ENCODE results near the gene ASB6. TPM values are rescaled to one million over a fixed set of nuclear protein-coding genes. Genes with fewer than 3 reads are reported as not detected.
A peak's percentile ranks its signal among the peaks of the same experiment; 100 is the strongest.
"Not testable (repeated sequence)": the region's sequence is repeated elsewhere in the genome, so short reads cannot be mapped to it uniquely, and the experiment has no call there.

ASB6 gene
- total RNA-seq, 1 donor from 2014 or later = 4.2 TPM

- Histone ChIP-seq H3K27me3 (ENCODE audit: control insufficient read depth in 3 of 3, insufficient read depth in 3 of 3, low read length in 3 of 3) (peaks cover 15 to 33% (median 23%) of the 10 kb centered on the region in 3 donors), H3K27ac (ENCODE audit: low read depth, low read length) (no peak overlapping the region), H3K9ac (ENCODE audit: low read depth in 1 of 3, low read length in 3 of 3) (no peak overlapping the region), H3K36me3 (ENCODE audit: control insufficient read depth in 3 of 3, insufficient read depth in 3 of 3, low read length in 3 of 3) (no peaks in the 10 kb centered on the region), H3K4me3 (ENCODE audit: low read length in 3 of 3) (no peak overlapping the region), H3K4me1 (ENCODE audit: control insufficient read depth in 3 of 3, insufficient read depth in 3 of 3, low read length in 3 of 3) (no peaks in the 10 kb centered on the region), H3K9me3 (ENCODE audit: control insufficient read depth in 3 of 3, low read length in 3 of 3) (no peaks in the 10 kb centered on the region)
These were observed 28.0 kb upstream of the ASB6 start for GRCh38 chr9:129669946-129670345.

GRCh38 chr9:129669141-129669718, 27.3 kb upstream of the ASB6 start:
- Histone ChIP-seq H3K27me3 (ENCODE audit: control insufficient read depth in 3 of 3, insufficient read depth in 3 of 3, low read length in 3 of 3) (peaks cover 18 to 30% (median 26%) of the 10 kb centered on the region in 3 donors), H3K9ac (ENCODE audit: low read depth in 1 of 3, low read length in 3 of 3) (no peak overlapping the region), H3K4me3 (ENCODE audit: low read length in 3 of 3) (no peak overlapping the region)

DNA sequence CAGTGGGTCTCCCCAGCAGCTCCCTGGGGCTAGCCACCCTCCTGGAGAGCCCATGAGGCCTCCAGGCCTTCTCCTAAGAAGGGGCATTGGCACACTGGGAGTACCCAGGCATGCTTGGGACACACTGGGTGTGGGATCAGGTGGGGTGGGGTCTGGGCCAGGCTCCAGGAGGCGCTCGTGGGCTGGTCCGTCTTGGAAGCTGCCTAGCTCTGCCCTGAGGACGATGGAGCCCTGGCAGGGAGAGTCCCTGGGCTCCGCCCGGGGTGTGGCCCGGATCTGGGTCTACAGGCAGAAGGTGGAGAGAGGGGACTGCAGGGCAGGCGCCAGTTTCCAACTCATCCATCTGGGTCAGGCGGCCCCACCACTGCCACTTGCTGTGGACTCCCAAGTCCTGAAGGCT, 25.9 kb upstream of the ASB6 start:
- no peak overlapping the region for H3K9ac ChIP-seq (ENCODE audit: low read depth in 1 of 3, low read length in 3 of 3)
- no peaks in the 10 kb centered on the region for H3K4me1 ChIP-seq (ENCODE audit: control insufficient read depth in 3 of 3, insufficient read depth in 3 of 3, low read length in 3 of 3)
- no peaks in the 10 kb centered on the region for H3K9me3 ChIP-seq (ENCODE audit: control insufficient read depth in 3 of 3, low read length in 3 of 3)
- no peak overlapping the region for H3K4me3 ChIP-seq (ENCODE audit: low read length in 3 of 3)
- peaks cover 18 to 30% (median 26%) of the 10 kb centered on the region in 3 donors for H3K27me3 ChIP-seq (ENCODE audit: control insufficient read depth in 3 of 3, insufficient read depth in 3 of 3, low read length in 3 of 3)
- H3K27ac ChIP-seq (ENCODE audit: low read depth, low read length) = no peak overlapping the region
- no peaks in the 10 kb centered on the region for H3K36me3 ChIP-seq (ENCODE audit: control insufficient read depth in 3 of 3, insufficient read depth in 3 of 3, low read length in 3 of 3)

More at GRCh38 chr9:129669141-129669718, 27.3 kb upstream of the ASB6 start:
- Histone ChIP-seq H3K27ac (ENCODE audit: low read depth, low read length) (no peak overlapping the region), H3K4me1 (ENCODE audit: control insufficient read depth in 3 of 3, insufficient read depth in 3 of 3, low read length in 3 of 3) (no peaks in the 10 kb centered on the region), H3K36me3 (ENCODE audit: control insufficient read depth in 3 of 3, insufficient read depth in 3 of 3, low read length in 3 of 3) (no peaks in the 10 kb centered on the region), H3K9me3 (ENCODE audit: control insufficient read depth in 3 of 3, low read length in 3 of 3) (no peaks in the 10 kb centered on the region)

- Histone ChIP-seq H3K36me3 (ENCODE audit: control insufficient read depth in 3 of 3, insufficient read depth in 3 of 3, low read length in 3 of 3) (no peaks in the 10 kb centered on the region), H3K4me3 (ENCODE audit: low read length in 3 of 3) (no peak overlapping the region), H3K9me3 (ENCODE audit: control insufficient read depth in 3 of 3, low read length in 3 of 3) (no peaks in the 10 kb centered on the region), H3K9ac (ENCODE audit: low read depth in 1 of 3, low read length in 3 of 3) (no peak overlapping the region), H3K27ac (ENCODE audit: low read depth, low read length) (no peak overlapping the region), H3K27me3 (ENCODE audit: control insufficient read depth in 3 of 3, insufficient read depth in 3 of 3, low read length in 3 of 3) (peaks cover 18 to 30% (median 26%) of the 10 kb centered on the region in 3 donors), H3K4me1 (ENCODE audit: control insufficient read depth in 3 of 3, insufficient read depth in 3 of 3, low read length in 3 of 3) (no peaks in the 10 kb centered on the region)
These were observed 25.4 kb upstream of the ASB6 start for GRCh38 chr9:129667378-129667777.

GRCh38 chr9:129666575-129666974, 24.6 kb upstream of the ASB6 start:
- no peak overlapping the region for H3K27ac ChIP-seq (ENCODE audit: low read depth, low read length)
- H3K9me3 ChIP-seq (ENCODE audit: control insufficient read depth in 3 of 3, low read length in 3 of 3) = no peaks in the 10 kb centered on the region
- peak overlapping the region in 1 of 3 donors; percentile 32 for H3K9ac ChIP-seq (ENCODE audit: low read depth in 1 of 3, low read length in 3 of 3)
- H3K4me3 ChIP-seq (ENCODE audit: low read length in 3 of 3) = no peak overlapping the region
- H3K4me1 ChIP-seq (ENCODE audit: control insufficient read depth in 3 of 3, insufficient read depth in 3 of 3, low read length in 3 of 3) = no peaks in the 10 kb centered on the region
- peaks cover 18 to 30% (median 26%) of the 10 kb centered on the region in 3 donors for H3K27me3 ChIP-seq (ENCODE audit: control insufficient read depth in 3 of 3, insufficient read depth in 3 of 3, low read length in 3 of 3)
- no peaks in the 10 kb centered on the region for H3K36me3 ChIP-seq (ENCODE audit: control insufficient read depth in 3 of 3, insufficient read depth in 3 of 3, low read length in 3 of 3)

GRCh38 chr9:129665814-129666520, 24.0 kb upstream of the ASB6 start:
- Histone ChIP-seq H3K4me1 (ENCODE audit: control insufficient read depth in 3 of 3, insufficient read depth in 3 of 3, low read length in 3 of 3) (no peaks in the 10 kb centered on the region), H3K4me3 (ENCODE audit: low read length in 3 of 3) (peak overlapping the region in 1 of 3 donors; percentile 23), H3K36me3 (ENCODE audit: control insufficient read depth in 3 of 3, insufficient read depth in 3 of 3, low read length in 3 of 3) (no peaks in the 10 kb centered on the region), H3K27me3 (ENCODE audit: control insufficient read depth in 3 of 3, insufficient read depth in 3 of 3, low read length in 3 of 3) (peaks cover 18 to 30% (median 26%) of the 10 kb centered on the region in 3 donors), H3K9me3 (ENCODE audit: control insufficient read depth in 3 of 3, low read length in 3 of 3) (peaks cover 0 to 3% (median 0%) of the 10 kb centered on the region in 3 donors), H3K9ac (ENCODE audit: low read depth in 1 of 3, low read length in 3 of 3) (no peak overlapping the region), H3K27ac (ENCODE audit: low read depth, low read length) (no peak overlapping the region)

GRCh38 chr9:129665389-129665775, 23.4 kb upstream of the ASB6 start, which contains the start of gene PRRX2:
Gene PRRX2 (plus strand): TSS chr9:129665647. CDS start chr9:129665868, 221 bp downstream.
- peaks cover 18 to 30% (median 26%) of the 10 kb centered on the region in 3 donors for H3K27me3 ChIP-seq (ENCODE audit: control insufficient read depth in 3 of 3, insufficient read depth in 3 of 3, low read length in 3 of 3)
- H3K4me3 ChIP-seq (ENCODE audit: low read length in 3 of 3) = peak within 1 kb of the TSS; percentile 31 to 43 (median 41)
- H3K9me3 ChIP-seq (ENCODE audit: control insufficient read depth in 3 of 3, low read length in 3 of 3) = peaks cover 0 to 3% (median 0%) of the 10 kb centered on the region in 3 donors
- no peaks in the 10 kb centered on the region for H3K4me1 ChIP-seq (ENCODE audit: control insufficient read depth in 3 of 3, insufficient read depth in 3 of 3, low read length in 3 of 3)
- H3K27ac ChIP-seq (ENCODE audit: low read depth, low read length) = no peak within 1 kb of the TSS
- peak within 1 kb of the TSS in 1 of 3 donors; percentile 32 for H3K9ac ChIP-seq (ENCODE audit: low read depth in 1 of 3, low read length in 3 of 3)
- H3K36me3 ChIP-seq (ENCODE audit: control insufficient read depth in 3 of 3, insufficient read depth in 3 of 3, low read length in 3 of 3) = no peaks in the 10 kb centered on the region

GRCh38 chr9:129664746-129665388, 22.9 kb upstream of the ASB6 start:
- no peaks in the 10 kb centered on the region for H3K4me1 ChIP-seq (ENCODE audit: control insufficient read depth in 3 of 3, insufficient read depth in 3 of 3, low read length in 3 of 3)
- peaks cover 0 to 3% (median 0%) of the 10 kb centered on the region in 3 donors for H3K9me3 ChIP-seq (ENCODE audit: control insufficient read depth in 3 of 3, low read length in 3 of 3)
- H3K27ac ChIP-seq (ENCODE audit: low read depth, low read length) = no peak overlapping the region
- no peaks in the 10 kb centered on the region for H3K36me3 ChIP-seq (ENCODE audit: control insufficient read depth in 3 of 3, insufficient read depth in 3 of 3, low read length in 3 of 3)
- peak overlapping the region; percentile 31 to 43 (median 41) for H3K4me3 ChIP-seq (ENCODE audit: low read length in 3 of 3)
- H3K9ac ChIP-seq (ENCODE audit: low read depth in 1 of 3, low read length in 3 of 3) = no peak overlapping the region
- H3K27me3 ChIP-seq (ENCODE audit: control insufficient read depth in 3 of 3, insufficient read depth in 3 of 3, low read length in 3 of 3) = peaks cover 18 to 30% (median 26%) of the 10 kb centered on the region in 3 donors

DNA sequence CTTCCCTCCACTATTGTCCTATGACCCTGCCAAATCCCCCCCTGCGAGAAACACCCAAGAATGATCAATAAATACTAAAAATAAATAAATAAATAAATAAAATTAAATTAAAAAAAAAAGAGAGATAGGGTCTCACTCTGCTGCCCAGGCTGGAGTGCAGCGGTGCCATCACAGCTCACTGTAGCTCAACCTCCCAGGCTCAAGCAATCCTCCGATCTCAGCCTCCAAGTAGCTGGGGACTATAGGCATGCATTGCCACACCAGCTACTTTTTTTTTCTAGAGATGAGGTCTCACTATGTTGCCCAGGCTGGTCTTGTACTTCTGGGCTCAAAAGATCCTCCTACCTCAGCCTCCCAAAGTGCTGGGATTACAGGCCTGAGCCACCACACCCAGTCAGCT, 20.3 kb upstream of the ASB6 start:
- H3K36me3 ChIP-seq (ENCODE audit: control insufficient read depth in 3 of 3, insufficient read depth in 3 of 3, low read length in 3 of 3); H3K9ac ChIP-seq (ENCODE audit: low read depth in 1 of 3, low read length in 3 of 3); H3K4me1 ChIP-seq (ENCODE audit: control insufficient read depth in 3 of 3, insufficient read depth in 3 of 3, low read length in 3 of 3); H3K27ac ChIP-seq (ENCODE audit: low read depth, low read length); H3K4me3 ChIP-seq (ENCODE audit: low read length in 3 of 3); H3K9me3 ChIP-seq (ENCODE audit: control insufficient read depth in 3 of 3, low read length in 3 of 3): not testable (repeated sequence)
- peaks cover 7 to 18% (median 15%) of the 10 kb centered on the region in 3 donors for H3K27me3 ChIP-seq (ENCODE audit: control insufficient read depth in 3 of 3, insufficient read depth in 3 of 3, low read length in 3 of 3)

GRCh38 chr9:129661029-129661428, 19.1 kb upstream of the ASB6 start:
- H3K4me1 ChIP-seq (ENCODE audit: control insufficient read depth in 3 of 3, insufficient read depth in 3 of 3, low read length in 3 of 3) = no peaks in the 10 kb centered on the region
- no peak overlapping the region for H3K27ac ChIP-seq (ENCODE audit: low read depth, low read length)
- H3K4me3 ChIP-seq (ENCODE audit: low read length in 3 of 3) = no peak overlapping the region
- H3K9ac ChIP-seq (ENCODE audit: low read depth in 1 of 3, low read length in 3 of 3) = no peak overlapping the region
- peaks cover 0 to 3% (median 0%) of the 10 kb centered on the region in 3 donors for H3K9me3 ChIP-seq (ENCODE audit: control insufficient read depth in 3 of 3, low read length in 3 of 3)
- H3K36me3 ChIP-seq (ENCODE audit: control insufficient read depth in 3 of 3, insufficient read depth in 3 of 3, low read length in 3 of 3) = no peaks in the 10 kb centered on the region
- H3K27me3 ChIP-seq (ENCODE audit: control insufficient read depth in 3 of 3, insufficient read depth in 3 of 3, low read length in 3 of 3) = peaks cover 8 to 12% (median 9%) of the 10 kb centered on the region in 3 donors

Measured in skeletal muscle tissue (tissue), 4 donors.